ENCODE measurements around the gene RBM45.

RBM45 gene

DNA sequence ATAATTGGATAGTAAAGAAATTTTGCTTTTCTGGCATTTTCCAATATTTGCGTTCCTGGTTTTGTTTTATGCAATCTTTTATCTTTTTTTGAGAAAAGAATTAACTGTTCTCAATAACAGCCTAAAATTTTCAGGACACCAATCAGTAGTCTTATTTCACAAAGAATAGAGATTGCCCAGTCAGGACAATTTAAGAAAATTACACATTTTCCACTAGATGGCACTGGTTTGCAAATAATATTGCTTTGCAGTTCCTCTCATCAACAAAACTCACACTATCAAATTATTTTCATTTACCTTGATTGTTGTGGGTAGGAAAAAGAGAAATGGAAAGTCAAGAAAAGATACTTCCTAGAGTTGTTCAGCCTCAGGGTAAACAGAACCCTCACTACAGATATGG lies 2.4 kb upstream of the RBM45 start:
- H3K4me3 ChIP-seq (ENCODE audit: low read depth, low read length), result no peak overlapping the region
- TF ChIP-seq, protein P1, sequence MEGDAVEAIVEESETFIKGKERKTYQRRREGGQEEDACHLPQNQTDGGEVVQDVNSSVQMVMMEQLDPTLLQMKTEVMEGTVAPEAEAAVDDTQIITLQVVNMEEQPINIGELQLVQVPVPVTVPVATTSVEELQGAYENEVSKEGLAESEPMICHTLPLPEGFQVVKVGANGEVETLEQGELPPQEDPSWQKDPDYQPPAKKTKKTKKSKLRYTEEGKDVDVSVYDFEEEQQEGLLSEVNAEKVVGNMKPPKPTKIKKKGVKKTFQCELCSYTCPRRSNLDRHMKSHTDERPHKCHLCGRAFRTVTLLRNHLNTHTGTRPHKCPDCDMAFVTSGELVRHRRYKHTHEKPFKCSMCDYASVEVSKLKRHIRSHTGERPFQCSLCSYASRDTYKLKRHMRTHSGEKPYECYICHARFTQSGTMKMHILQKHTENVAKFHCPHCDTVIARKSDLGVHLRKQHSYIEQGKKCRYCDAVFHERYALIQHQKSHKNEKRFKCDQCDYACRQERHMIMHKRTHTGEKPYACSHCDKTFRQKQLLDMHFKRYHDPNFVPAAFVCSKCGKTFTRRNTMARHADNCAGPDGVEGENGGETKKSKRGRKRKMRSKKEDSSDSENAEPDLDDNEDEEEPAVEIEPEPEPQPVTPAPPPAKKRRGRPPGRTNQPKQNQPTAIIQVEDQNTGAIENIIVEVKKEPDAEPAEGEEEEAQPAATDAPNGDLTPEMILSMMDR (IDR thresholded peaks at IDR 0.05; ENCODE audit: control insufficient read depth, extremely low read depth, insufficient read depth), result peak; percentile 54
- no peak for DNase-seq (ENCODE audit: low read depth)

DNA sequence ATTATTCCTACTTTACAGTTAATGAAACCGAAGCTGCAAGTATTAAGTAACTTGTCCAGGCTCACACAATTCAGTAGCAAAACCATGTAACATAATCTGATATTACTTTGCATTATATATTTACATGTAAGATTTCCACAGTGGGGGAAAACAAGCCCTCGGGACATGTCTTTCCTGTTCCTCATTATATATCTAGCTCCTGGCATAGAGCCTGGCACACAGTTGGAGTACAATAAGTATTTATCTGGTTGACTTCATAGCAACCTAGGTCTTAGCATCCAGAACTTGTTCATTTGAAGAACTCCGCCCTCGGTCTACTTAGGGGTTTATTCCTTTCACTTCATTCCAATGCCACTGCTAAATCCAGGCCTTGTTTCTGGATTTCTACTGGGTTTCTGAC lies 1.6 kb upstream of the RBM45 start:
- TF ChIP-seq, protein P1 (IDR thresholded peaks at IDR 0.05; ENCODE audit: control insufficient read depth, extremely low read depth, insufficient read depth), result no peak
- H3K4me3 ChIP-seq (ENCODE audit: low read depth, low read length), result no peak overlapping the region
- peak; percentile 72 for DNase-seq (ENCODE audit: low read depth)

DNA sequence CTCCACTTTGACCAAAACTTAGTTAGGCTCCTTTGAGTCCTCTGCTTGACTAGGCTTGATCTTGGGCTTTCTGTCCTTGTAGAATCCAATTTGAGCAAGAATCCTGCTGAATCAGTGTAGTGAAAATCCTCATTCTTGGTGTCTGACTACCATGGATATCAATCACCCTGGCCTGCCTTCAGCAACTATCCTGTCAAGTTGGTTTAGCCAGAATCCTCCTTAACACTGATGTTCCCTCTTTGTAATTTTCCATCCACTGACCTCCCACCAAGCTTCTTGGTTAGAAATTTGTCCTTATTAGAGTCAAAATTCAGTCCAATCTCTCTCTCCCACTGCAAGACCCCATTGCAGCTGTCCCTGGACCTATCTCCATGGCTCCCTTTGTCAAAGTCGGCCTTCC lies 494 bp upstream of the RBM45 start:
- TF ChIP-seq, protein P1 (IDR thresholded peaks at IDR 0.05; ENCODE audit: control insufficient read depth, extremely low read depth, insufficient read depth), result no peak
- peak overlapping the region; percentile 90 for H3K4me3 ChIP-seq (ENCODE audit: low read depth, low read length)
- DNase-seq (ENCODE audit: low read depth), result no peak

DNA sequence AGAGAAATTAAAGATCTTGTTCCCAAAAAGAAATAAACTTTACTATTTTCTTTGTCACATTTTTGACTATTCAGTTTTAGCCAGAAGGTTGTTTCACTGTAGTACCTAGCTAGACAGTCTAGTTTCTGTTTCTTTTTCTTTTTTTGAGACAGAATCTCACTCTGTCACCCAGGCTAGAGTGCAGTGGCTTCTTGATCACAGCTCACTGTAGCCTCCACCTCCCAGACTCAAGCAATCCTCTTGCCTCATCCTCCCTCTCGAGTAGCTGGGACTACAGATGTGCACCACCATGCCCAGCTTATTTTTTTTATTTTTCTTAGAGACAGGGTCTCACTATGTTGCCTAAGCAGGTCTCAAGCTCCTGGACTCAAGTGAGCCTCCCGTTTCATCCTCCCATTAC lies 2.2 kb downstream of the RBM45 start:
- TF ChIP-seq, protein P1 (IDR thresholded peaks at IDR 0.05; ENCODE audit: control insufficient read depth, extremely low read depth, insufficient read depth), result no peak
- no peak for DNase-seq (ENCODE audit: low read depth)
- H3K4me3 ChIP-seq (ENCODE audit: low read depth, low read length), result no peak overlapping the region

DNA sequence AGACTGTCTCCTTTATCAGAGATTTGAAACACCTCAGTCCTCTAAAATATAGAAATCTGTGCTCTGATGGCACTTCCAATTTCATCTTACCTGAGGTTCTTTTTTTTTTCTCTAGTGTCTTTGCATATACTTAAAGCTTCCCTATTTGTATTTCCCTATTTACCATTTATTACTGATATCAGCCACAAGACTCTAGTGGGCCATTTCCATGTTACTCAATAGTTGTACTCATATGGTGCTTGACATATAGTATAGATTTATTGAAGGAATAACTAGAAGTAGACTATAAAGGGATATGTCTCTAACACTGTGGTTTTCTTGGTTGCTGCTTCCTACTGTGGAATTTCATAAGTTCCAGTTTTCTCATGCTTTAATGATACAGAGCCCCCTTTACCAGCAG lies 3.0 kb downstream of the RBM45 start:
- TF ChIP-seq, protein P1 (IDR thresholded peaks at IDR 0.05; ENCODE audit: control insufficient read depth, extremely low read depth, insufficient read depth), result no peak
- DNase-seq (ENCODE audit: low read depth), result no peak
- no peak overlapping the region for H3K4me3 ChIP-seq (ENCODE audit: low read depth, low read length)

DNA sequence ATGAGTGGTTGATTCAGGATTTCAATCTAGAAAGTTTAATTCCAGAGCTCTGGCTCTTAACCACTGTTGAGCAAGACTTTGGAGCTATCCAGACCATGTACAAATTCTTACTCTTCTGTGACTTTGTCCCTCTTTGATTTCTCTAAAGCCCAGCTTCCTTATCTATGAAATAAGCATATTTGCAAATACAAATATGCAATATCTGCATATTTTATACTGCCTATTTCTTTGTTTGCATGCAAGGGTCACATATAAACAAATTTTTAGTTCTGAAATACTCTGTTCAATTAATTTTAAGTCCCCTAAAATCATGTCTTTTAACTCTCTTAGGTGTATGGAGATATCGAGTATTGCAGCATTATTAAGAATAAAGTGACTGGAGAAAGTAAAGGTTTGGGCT lies 5.5 kb downstream of the RBM45 start:
- TF ChIP-seq, protein P1 (IDR thresholded peaks at IDR 0.05; ENCODE audit: control insufficient read depth, extremely low read depth, insufficient read depth), result no peak
- no peak for DNase-seq (ENCODE audit: low read depth)
- no peak overlapping the region for H3K4me3 ChIP-seq (ENCODE audit: low read depth, low read length)

DNA sequence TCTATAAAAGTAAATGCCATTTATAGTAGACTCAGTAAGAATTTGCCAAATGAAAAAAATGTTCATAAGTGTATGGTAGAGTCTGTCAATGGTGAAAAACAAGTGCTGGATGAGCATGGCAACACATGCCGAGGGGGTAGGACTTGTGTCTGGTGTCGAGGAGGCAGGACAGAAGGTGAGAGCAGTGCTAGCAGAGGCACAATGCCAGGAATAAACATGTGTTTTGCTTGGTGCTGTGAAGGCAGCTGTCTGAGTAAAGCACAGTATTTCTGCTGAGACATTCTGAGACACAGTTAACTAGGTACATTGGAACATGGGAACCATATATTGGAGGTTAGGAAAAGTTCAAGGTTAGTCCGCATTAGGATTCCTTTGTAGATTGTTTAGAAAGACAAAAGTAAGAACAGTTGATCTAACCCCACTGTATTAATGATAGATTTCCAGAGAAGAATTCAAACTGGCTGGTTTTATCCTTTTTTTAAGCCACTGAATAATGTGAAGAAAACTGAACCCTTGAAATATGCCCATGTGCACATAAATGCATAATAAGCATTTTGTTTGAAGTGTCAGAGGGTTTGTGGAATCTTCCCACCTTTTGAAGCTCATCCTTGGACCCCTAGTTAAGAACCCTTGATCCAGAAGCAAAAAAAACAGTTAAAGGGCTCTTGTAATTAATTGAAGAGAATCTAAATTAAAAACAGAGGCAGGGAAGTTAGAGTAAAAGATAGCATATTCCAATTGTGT lies 7.1 kb downstream of the RBM45 start:
- TF ChIP-seq, protein P1 (IDR thresholded peaks at IDR 0.05; ENCODE audit: control insufficient read depth, extremely low read depth, insufficient read depth), result no peak
- no peak for DNase-seq (ENCODE audit: low read depth)
- H3K4me3 ChIP-seq (ENCODE audit: low read depth, low read length), result no peak overlapping the region

Measured in LNCaP clone FGC (cell line).